Heart left ventricle (tissue), 16 donors: ENCODE measurements around the gene GLRA2. TPM values are rescaled to one million over a fixed set of nuclear protein-coding genes. Genes with fewer than 3 reads are reported as not detected.
A peak's percentile ranks its signal among the peaks of the same experiment; 100 is the strongest.

Experiments used
- ATAC-seq, 4 donors: fragments of 200-7000 bp; cut with Tn5 transposase; one replicate each; pipeline ENCODE4 v1.9.1; 2020 to 2022; ENCODE audit warnings: moderate library complexity in 4 of 4, mild to moderate bottlenecking in 3 of 4, moderate number of reproducible peaks in 1 of 4
- DNase-seq, 5 donors: peaks; one replicate each; pipeline ENCODE4 v3.0.0-alpha.2; 2020
- H3K27ac ChIP-seq, 12 donors: fragments of 200-600 bp; sonication (generic) in 4 of 12; one replicate each; pipeline versions ENCODE4 v1.5.0 to v1.8.0; 2016 to 2022; ENCODE audit warnings: mild to moderate bottlenecking in 2 of 12
- H3K27me3 ChIP-seq, 9 donors: fragments of 200-600 bp; sonication (generic) in 2 of 9; one replicate each; pipeline versions ENCODE4 v1.5.1 to v1.8.0; 2016 to 2022; ENCODE audit warnings: mild to moderate bottlenecking in 3 of 9
- H3K36me3 ChIP-seq, 9 donors: fragments of 200-600 bp; sonication (generic) in 2 of 9; one replicate each; pipeline versions ENCODE4 v1.5.0 to v1.8.0; 2018 to 2022; ENCODE audit warnings: mild to moderate bottlenecking in 2 of 9
- H3K4me1 ChIP-seq, 12 donors: fragments of 200-600 bp; sonication (generic) in 4 of 12; one replicate each; pipeline versions ENCODE4 v1.5.0 to v1.8.0; 2016 to 2022; ENCODE audit warnings: mild to moderate bottlenecking in 3 of 12
- H3K4me3 ChIP-seq, 12 donors: fragments of 200-600 bp; sonication (generic) in 4 of 12; one replicate each; pipeline versions ENCODE4 v1.5.0 to v1.8.0; 2017 to 2022; ENCODE audit warnings: mild to moderate bottlenecking in 9 of 12, moderate library complexity in 4 of 12
- H3K9me3 ChIP-seq, 12 donors: fragments of 200-600 bp; sonication (generic) in 4 of 12; one replicate each; pipeline versions ENCODE4 v1.5.0 to v1.8.0; 2016 to 2022; ENCODE audit warnings: mild to moderate bottlenecking in 1 of 12
- CTCF ChIP-seq, 12 donors: fragments of 200-600 bp; sonication (generic) in 4 of 12; IDR thresholded peaks; one replicate each; pipeline versions ENCODE4 v1.5.0 to v1.8.0; 2018 to 2022; ENCODE audit warnings: antibody characterized with exemption in 12 of 12, mild to moderate bottlenecking in 5 of 12
- POLR2A ChIP-seq, 2 donors: fragments of 450-650 bp; IDR thresholded peaks; one replicate each; pipeline ENCODE4 v1.6.1; 2017; ENCODE audit warnings: antibody characterized with exemption in 2 of 2, mild to moderate bottlenecking in 2 of 2, moderate library complexity in 2 of 2
- WGBS, 4 donors: extraction: QIAGEN DNeasy Blood & Tissue Kit in 2 of 4; methylation state at CpG; one replicate each; pipeline versions ENCODE4 v1.1.5 to v1.1.7; 2013 to 2018; 5-methylcytosine and 5-hydroxymethylcytosine counted together
- intact Hi-C, 10 donors: fragments of 100-400 bp; cut with DNase I; formaldehyde crosslinking; loops; one replicate each; pipeline versions ENCODE4 v1.11.1 to v1.14.2; 2022
- polyA plus RNA-seq, 2 donors: library from polyadenylated mRNA; stranded (reverse); fragments of 200-250 nt; gene quantifications; one replicate each; pipeline ENCODE4 v1.2.3, GENCODE V29; 2013
- total RNA-seq, 9 donors: library from RNA; depleted of rRNA in 2 of 9; stranded (reverse); fragments of >200 nt in 2 of 9; fragmentation: NEBNext Ultra II Directional in 3 of 9; extraction: Animal tissue kit (Norgen Biotek cat#: 25700) in 3 of 9; gene quantifications; one replicate each; pipeline versions ENCODE4 v1.1.0 to v1.2.4, GENCODE V29; 2016 to 2023
- donor health status: ischemic (EF 13 %, LVEDD 7.1; RV severe dilation, severe dysfunction).
- donor health status: healthy with polysubstance abuse.
- donor health status: DM: no; HTN: yes; CAD: no.
- donor health status: DM: no; HTN: no; CAD: no.
- donor health status: ischemic (EF 25% LVEDD 6.9; RV normal size, moderate dysfunction).
- donor health status: ischemic (EF 25% LVEDD 5.7; RV mildly dilated, moderate dysfunction).
- donor health status: healthy.
- donor health status: DM: yes; HTN: yes; CAD: no.
- donor health status: ischemic (EF 35%, LVEDD 5.7; RV mildly dilated, moderate dysfunction).
- donor health status: nonischemic (EF 11% LVEDD 7.7; RV severe dilation, severe dysfunction).
- donor health status: DM: yes; HTN: yes; CAD: no.
- donor health status: PGD.
- donor health status: ischemic (EF 29% LVEDD 5.4; RV normal size, mild dysfunction).
- donor health status: nonischemic (EF 23%, LVEDD 6.1; RV moderate dilation, normal function).

Gene GLRA2
- total and polyA plus RNA-seq, 11 donors: not detected

- whole genome bisulfite sequencing, 4 donors: 18 to 23% (median 19%) methylated on average over 4 of the region's 4 CpGs
- intact Hi-C loops: no loop called here
Measured at GRCh38 chrX:14497184-14497666, 32.1 kb upstream of the GLRA2 start.

GRCh38 chrX:14501327-14501726 lies 28.0 kb upstream of the GLRA2 start:
- 37 to 71% (median 61%) methylated on average over 5 of the region's 5 CpGs for WGBS, 4 donors
- Histone ChIP-seq H3K9me3 (no peaks in the 10 kb centered on the region), H3K4me1 (peaks cover 0 to 6% (median 0%) of the 10 kb centered on the region in 12 donors), H3K27ac (no peak overlapping the region), H3K36me3 (no peaks in the 10 kb centered on the region), H3K4me3 (no peak overlapping the region), H3K27me3 (no peaks in the 10 kb centered on the region)
- intact Hi-C loops: no loop called here
- DNase-seq (peak in 2 of 5 donors; percentile 10 to 13), ATAC-seq (no peak)
- TF ChIP-seq CTCF (IDR thresholded peaks at IDR 0.05): no peak

More at GRCh38 chrX:14497184-14497666, 32.1 kb upstream of the GLRA2 start:
- Histone ChIP-seq H3K27me3 (peaks cover 0 to 6% (median 0%) of the 10 kb centered on the region in 9 donors), H3K9me3 (no peaks in the 10 kb centered on the region), H3K27ac (peak overlapping the region in 10 of 12 donors; percentile 28 to 70 (median 50)), H3K4me3 (peak overlapping the region in 9 of 12 donors; percentile 22 to 48 (median 33)), H3K4me1 (peaks cover 0 to 6% (median 0%) of the 10 kb centered on the region in 12 donors), H3K36me3 (no peaks in the 10 kb centered on the region)
- no peak for TF ChIP-seq POLR2A (IDR thresholded peaks at IDR 0.05)
- TF ChIP-seq CTCF (IDR thresholded peaks at IDR 0.05): no peak
- no peak for ATAC-seq
- DNase-seq: peak in 1 of 5 donors; percentile 4

- no peaks in the 10 kb centered on the region for H3K4me1 ChIP-seq
- H3K4me3 ChIP-seq: no peak overlapping the region
- DNase-seq: no peak
- H3K36me3 ChIP-seq: no peaks in the 10 kb centered on the region
- no peak overlapping the region for H3K27ac ChIP-seq
- H3K9me3 ChIP-seq: no peaks in the 10 kb centered on the region
- WGBS, 4 donors: 78 to 89% (median 84%) methylated on average over 1 of the region's 1 CpG
- no peaks in the 10 kb centered on the region for H3K27me3 ChIP-seq
- no peak for TF ChIP-seq CTCF (IDR thresholded peaks at IDR 0.05)
- TF ChIP-seq POLR2A (IDR thresholded peaks at IDR 0.05): no peak
- intact Hi-C loops: no loop called here
- ATAC-seq: no peak
Measured at GRCh38 chrX:14504960-14505538, 24.3 kb upstream of the GLRA2 start.

GRCh38 chrX:14505648-14506047 lies 23.7 kb upstream of the GLRA2 start:
- no peaks in the 10 kb centered on the region for H3K27me3 ChIP-seq
- H3K36me3 ChIP-seq: no peaks in the 10 kb centered on the region
- ATAC-seq (no peak), DNase-seq (peak in 1 of 5 donors; percentile 17)
- intact Hi-C loops: no loop called here
- peak overlapping the region in 1 of 12 donors; percentile 43 for H3K27ac ChIP-seq
- 60 to 92% (median 72%) methylated on average over 1 of the region's 1 CpG for WGBS, 4 donors
- no peak for TF ChIP-seq POLR2A (IDR thresholded peaks at IDR 0.05)
- no peak for TF ChIP-seq CTCF (IDR thresholded peaks at IDR 0.05)
- no peaks in the 10 kb centered on the region for H3K4me1 ChIP-seq
- no peak overlapping the region for H3K4me3 ChIP-seq
- no peaks in the 10 kb centered on the region for H3K9me3 ChIP-seq
